Measurements from ENCODE around the gene DUSP28.

GRCh38 chr2:240575101-240575965, 15.2 kb downstream of the DUSP28 start:
- TF ChIP-seq CTCF (IDR thresholded peaks at IDR 0.05) (no peak), POLR2A (IDR thresholded peaks at IDR 0.05) (no peak)
